Stomach smooth muscle (tissue), 2 donors: ENCODE results near the gene GUCD1.
A peak's percentile ranks its signal among the peaks of the same experiment; 100 is the strongest.

Source experiments
- H3K27ac ChIP-seq: one replicate; pipeline ENCODE4 v1.7.0; 2013; ENCODE audit warnings: mild to moderate bottlenecking, low read length, inconsistent platforms
- H3K27me3 ChIP-seq, 2 donors: one replicate each; pipeline ENCODE4 v1.7.0; 2013; ENCODE audit warnings: low read length in 2 of 2; ENCODE audit not compliant: insufficient read depth in 2 of 2, control insufficient read depth in 1 of 2
- H3K36me3 ChIP-seq, 2 donors: one replicate each; pipeline ENCODE4 v1.7.0; 2013; ENCODE audit warnings: low read length in 2 of 2; ENCODE audit not compliant: control insufficient read depth in 2 of 2, insufficient read depth in 2 of 2
- H3K4me1 ChIP-seq: one replicate; pipeline ENCODE4 v1.7.0; 2013; ENCODE audit warnings: low read length; ENCODE audit not compliant: control insufficient read depth, insufficient read depth
- H3K4me3 ChIP-seq, 2 donors: one replicate each; pipeline ENCODE4 v1.7.0; 2013; ENCODE audit warnings: low read length in 2 of 2
- H3K9ac ChIP-seq, 2 donors: one replicate each; pipeline ENCODE4 v1.7.0; 2013; ENCODE audit warnings: low read length in 2 of 2, mild to moderate bottlenecking in 1 of 2
- H3K9me3 ChIP-seq, 2 donors: one replicate each; pipeline ENCODE4 v1.7.0; 2013; ENCODE audit warnings: low read length in 2 of 2; ENCODE audit not compliant: control insufficient read depth in 2 of 2
- donor health status: healthy.
- donor health status: Pancreatic carcinoma.

The GUCD1 gene

DNA sequence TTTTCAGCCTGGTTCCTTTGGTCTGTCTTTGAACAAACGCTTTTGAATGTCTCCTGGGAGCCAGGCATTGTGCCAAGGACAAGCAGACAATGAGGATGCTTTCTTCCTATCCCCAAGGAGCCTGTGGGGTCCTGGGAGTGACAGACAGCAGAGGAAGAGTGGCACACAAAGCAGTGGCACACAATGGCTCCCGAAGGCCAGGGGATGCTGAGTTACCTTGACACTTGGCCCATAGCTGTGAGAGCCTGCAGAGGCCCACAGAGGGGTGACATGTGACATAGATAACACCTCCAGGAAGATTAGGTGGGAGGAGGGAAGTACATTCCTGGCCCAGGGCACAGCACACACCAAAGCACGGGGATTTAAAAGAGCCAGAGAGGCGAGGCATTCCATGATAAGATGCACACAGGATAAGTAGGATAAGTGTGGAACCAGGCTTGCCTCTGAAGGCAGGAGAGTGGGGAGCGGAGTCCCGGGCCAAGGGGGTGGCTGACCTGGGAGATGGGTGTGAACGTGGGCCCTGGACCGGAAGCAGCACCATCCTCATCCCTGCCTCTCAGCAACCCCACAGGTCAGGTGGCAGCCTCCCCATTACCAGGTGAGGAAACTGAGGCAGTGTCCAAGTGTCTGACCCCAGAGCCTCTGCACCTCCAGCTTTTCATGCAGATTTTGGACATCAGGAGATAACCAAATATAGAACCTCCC is 53.5 kb downstream of the GUCD1 start:
- H3K27me3 ChIP-seq, result peaks cover under 1 to 2% of the 10 kb centered on the region in 2 donors
- H3K4me3 ChIP-seq, result no peak overlapping the region
- no peaks in the 10 kb centered on the region for H3K4me1 ChIP-seq
- H3K9ac ChIP-seq, result no peak overlapping the region
- no peaks in the 10 kb centered on the region for H3K36me3 ChIP-seq
- H3K27ac ChIP-seq, result no peak overlapping the region
- no peaks in the 10 kb centered on the region for H3K9me3 ChIP-seq

- Histone ChIP-seq H3K9me3 (no peaks in the 10 kb centered on the region), H3K27ac (no peak overlapping the region), H3K27me3 (peaks cover 4 to 5% of the 10 kb centered on the region in 2 donors), H3K36me3 (no peaks in the 10 kb centered on the region), H3K9ac (no peak overlapping the region), H3K4me3 (no peak overlapping the region), H3K4me1 (no peaks in the 10 kb centered on the region)
Observed at GRCh38 chr22:24500277-24500820, 54.6 kb downstream of the GUCD1 start.

DNA sequence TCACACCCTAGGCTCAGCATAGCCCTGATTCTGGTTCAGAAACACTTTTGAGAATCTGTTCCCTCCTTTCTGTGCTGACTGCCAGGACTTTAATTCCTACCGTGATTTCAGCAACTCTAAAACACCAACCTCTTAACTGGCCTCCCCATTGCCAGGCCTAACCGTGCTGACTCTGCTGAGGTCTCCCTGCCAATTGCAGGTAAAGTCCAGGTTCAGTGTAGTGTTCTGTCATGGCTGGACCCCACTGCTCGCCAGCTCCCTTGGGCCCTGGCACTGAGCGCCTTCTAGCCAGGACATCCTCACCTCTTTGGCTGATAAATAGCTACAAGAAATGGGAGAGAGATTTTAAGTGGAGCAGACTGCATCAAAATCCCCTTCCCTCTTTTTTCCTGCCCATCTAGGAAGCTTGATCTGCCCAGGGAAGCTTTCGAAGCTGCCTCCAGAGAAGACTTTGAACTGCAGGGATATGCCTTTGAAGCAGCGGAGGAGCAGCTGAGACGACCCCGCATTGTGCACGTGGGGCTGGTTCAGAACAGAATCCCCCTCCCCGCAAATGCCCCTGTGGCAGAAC is 55.1 kb downstream of the GUCD1 start:
- no peak overlapping the region for H3K27ac ChIP-seq

GRCh38 chr22:24498824-24499223 is 56.1 kb downstream of the GUCD1 start:
- Histone ChIP-seq H3K4me1 (peaks cover 9% of the 10 kb centered on the region), H3K27ac (no peak overlapping the region), H3K4me3 (no peak overlapping the region), H3K27me3 (peaks cover 17 to 19% of the 10 kb centered on the region in 2 donors), H3K36me3 (no peaks in the 10 kb centered on the region), H3K9ac (no peak overlapping the region), H3K9me3 (peaks cover 0 to 2% of the 10 kb centered on the region in 2 donors)

More for the DNA sequence above, 55.1 kb downstream of the GUCD1 start:
- Histone ChIP-seq H3K9ac (no peak overlapping the region), H3K4me3 (no peak overlapping the region), H3K4me1 (peaks cover 4% of the 10 kb centered on the region), H3K9me3 (peaks cover 0 to 2% of the 10 kb centered on the region in 2 donors), H3K27me3 (peaks cover 9 to 10% of the 10 kb centered on the region in 2 donors), H3K36me3 (no peaks in the 10 kb centered on the region)

DNA sequence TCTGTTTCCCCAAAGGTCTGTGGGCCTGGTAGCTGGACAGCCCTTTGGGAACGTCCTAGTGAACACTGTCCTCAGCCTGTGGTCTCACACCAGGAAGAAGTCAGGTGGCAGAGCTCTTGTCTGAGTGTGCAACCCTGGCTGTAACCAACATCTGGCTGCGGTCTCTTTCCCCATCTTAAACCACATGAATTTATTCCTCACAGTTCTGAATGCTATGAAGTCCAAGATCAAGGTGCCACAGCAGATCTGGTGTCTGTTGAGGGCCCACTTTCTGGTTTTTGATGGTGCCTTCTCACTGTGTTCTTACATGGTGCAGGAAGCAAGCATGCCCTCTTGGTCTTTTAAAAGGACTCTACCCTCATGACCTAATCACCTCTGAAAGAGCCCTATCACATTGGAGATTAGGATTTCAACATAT is 57.1 kb downstream of the GUCD1 start:
- H3K27ac ChIP-seq, result no peak overlapping the region
- peaks cover 0 to 2% of the 10 kb centered on the region in 2 donors for H3K9me3 ChIP-seq
- peaks cover 9% of the 10 kb centered on the region for H3K4me1 ChIP-seq
- no peak overlapping the region for H3K4me3 ChIP-seq
- H3K27me3 ChIP-seq, result peaks cover 18 to 20% of the 10 kb centered on the region in 2 donors
- no peaks in the 10 kb centered on the region for H3K36me3 ChIP-seq
- no peak overlapping the region for H3K9ac ChIP-seq

- H3K9me3 ChIP-seq, result peaks cover 0 to 2% of the 10 kb centered on the region in 2 donors
- no peak overlapping the region for H3K9ac ChIP-seq
- H3K4me3 ChIP-seq, result no peak overlapping the region
- H3K36me3 ChIP-seq, result no peaks in the 10 kb centered on the region
- H3K27me3 ChIP-seq, result peaks cover 18 to 20% of the 10 kb centered on the region in 2 donors
- H3K27ac ChIP-seq, result no peak overlapping the region
- H3K4me1 ChIP-seq, result peaks cover 9% of the 10 kb centered on the region
Observed at GRCh38 chr22:24496661-24497060, 58.3 kb downstream of the GUCD1 start.

DNA sequence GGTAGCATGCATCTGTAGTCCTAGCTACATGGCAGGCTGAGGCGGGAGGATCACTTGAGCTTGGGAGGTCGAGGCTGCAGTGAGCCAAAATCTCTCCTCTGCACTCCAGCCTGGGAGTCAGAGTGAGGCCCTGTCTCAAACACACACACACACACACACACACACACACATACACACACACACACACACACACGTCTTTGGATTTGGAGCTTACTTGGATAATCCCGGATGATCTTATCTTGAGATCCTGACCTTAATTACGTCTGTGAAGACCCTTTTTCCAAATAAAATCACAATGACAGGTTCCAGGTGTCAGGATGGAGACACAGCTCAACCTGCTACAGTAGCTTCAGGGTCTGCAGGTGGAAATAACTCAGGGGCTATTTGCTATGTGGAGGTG is 58.7 kb downstream of the GUCD1 start:
- H3K36me3 ChIP-seq, result no peaks in the 10 kb centered on the region
- H3K9me3 ChIP-seq, result peaks cover 0 to 2% of the 10 kb centered on the region in 2 donors
- H3K4me1 ChIP-seq, result peaks cover 9% of the 10 kb centered on the region
- peaks cover 18 to 20% of the 10 kb centered on the region in 2 donors for H3K27me3 ChIP-seq
- no peak overlapping the region for H3K27ac ChIP-seq
- no peak overlapping the region for H3K4me3 ChIP-seq
- H3K9ac ChIP-seq, result no peak overlapping the region

DNA sequence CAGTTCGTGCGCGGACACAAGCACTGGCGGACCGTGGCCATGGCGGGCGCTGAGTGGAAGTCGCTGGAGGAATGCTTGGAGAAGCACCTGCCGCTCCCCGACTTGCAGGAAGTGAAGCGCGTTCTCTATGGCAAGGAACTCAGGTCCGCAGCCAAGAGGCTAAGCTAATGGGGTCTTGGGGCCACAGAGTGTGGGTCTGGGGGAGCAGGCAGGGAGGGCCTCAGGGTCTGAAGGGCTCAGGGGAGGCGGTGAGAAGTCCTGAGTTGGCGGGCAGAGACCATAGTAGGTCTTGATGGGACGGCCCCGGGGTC is 59.6 kb downstream of the GUCD1 start:
- Histone ChIP-seq H3K27me3 (peaks cover 15 to 20% of the 10 kb centered on the region in 2 donors), H3K4me1 (peaks cover 9% of the 10 kb centered on the region), H3K9me3 (peaks cover 0 to 2% of the 10 kb centered on the region in 2 donors), H3K9ac (no peak overlapping the region), H3K4me3 (no peak overlapping the region), H3K36me3 (no peaks in the 10 kb centered on the region), H3K27ac (no peak overlapping the region)

- peak within 1 kb of the TSS in 1 of 2 donors; percentile 59 for H3K4me3 ChIP-seq
Observed at GRCh38 chr22:24494528-24495364, 60.2 kb downstream of the GUCD1 start, which contains the start of gene UPB1. UPB1 (plus strand) TSS chr22:24495332; CDS start chr22:24495404, 72 bp downstream.

DNA sequence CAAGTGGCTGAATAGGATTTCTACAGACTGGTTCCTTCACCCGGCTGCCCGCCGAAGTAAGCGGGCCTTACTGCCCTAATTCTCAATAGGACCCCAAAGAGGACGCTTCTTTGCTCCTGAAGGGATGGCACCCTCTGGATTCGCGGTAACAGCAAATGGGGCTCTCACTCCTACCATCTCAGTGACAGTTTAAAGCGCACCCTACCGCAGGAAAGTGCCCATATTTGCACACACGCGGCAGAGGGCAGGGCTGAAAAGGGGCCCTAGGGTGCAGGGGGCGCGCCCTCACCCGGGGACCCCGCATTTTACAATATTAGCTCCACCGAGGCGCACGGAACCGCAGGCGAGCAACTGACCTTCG is 60.8 kb downstream of the GUCD1 start:
- Histone ChIP-seq H3K9ac (no peak overlapping the region), H3K27ac (no peak overlapping the region)

More at GRCh38 chr22:24494528-24495364, 60.2 kb downstream of the GUCD1 start, which contains the start of gene UPB1:
- peaks cover 15 to 20% of the 10 kb centered on the region in 2 donors for H3K27me3 ChIP-seq
- H3K27ac ChIP-seq, result no peak within 1 kb of the TSS
- no peak within 1 kb of the TSS for H3K9ac ChIP-seq
- H3K4me1 ChIP-seq, result peaks cover 9% of the 10 kb centered on the region
- no peaks in the 10 kb centered on the region for H3K36me3 ChIP-seq
- H3K9me3 ChIP-seq, result peaks cover 0 to 2% of the 10 kb centered on the region in 2 donors

More for the DNA sequence above, 60.8 kb downstream of the GUCD1 start:
- Histone ChIP-seq H3K4me3 (peak overlapping the region in 1 of 2 donors; percentile 59), H3K4me1 (peaks cover 9% of the 10 kb centered on the region), H3K27me3 (peaks cover 15 to 20% of the 10 kb centered on the region in 2 donors), H3K36me3 (no peaks in the 10 kb centered on the region), H3K9me3 (peaks cover 0 to 2% of the 10 kb centered on the region in 2 donors)
